GM19438 (cell line): Measurements from ENCODE around the gene CHMP1B.
"Not testable (repeated sequence)": the region's sequence is repeated elsewhere in the genome, so short reads cannot be mapped to it uniquely, and the experiment has no call there.

Experiments used
- ATAC-seq: cut with Tn5 transposase; IDR thresholded peaks from one replicate; pipeline ENCODE4 v1.9.1; 2021; ENCODE audit warnings: low read depth; ENCODE audit not compliant: unreplicated experiment

CHMP1B gene

GRCh38 chr18:11892438-11892837 is 41.2 kb downstream of the CHMP1B start:
- ATAC-seq, result not testable (repeated sequence)

DNA sequence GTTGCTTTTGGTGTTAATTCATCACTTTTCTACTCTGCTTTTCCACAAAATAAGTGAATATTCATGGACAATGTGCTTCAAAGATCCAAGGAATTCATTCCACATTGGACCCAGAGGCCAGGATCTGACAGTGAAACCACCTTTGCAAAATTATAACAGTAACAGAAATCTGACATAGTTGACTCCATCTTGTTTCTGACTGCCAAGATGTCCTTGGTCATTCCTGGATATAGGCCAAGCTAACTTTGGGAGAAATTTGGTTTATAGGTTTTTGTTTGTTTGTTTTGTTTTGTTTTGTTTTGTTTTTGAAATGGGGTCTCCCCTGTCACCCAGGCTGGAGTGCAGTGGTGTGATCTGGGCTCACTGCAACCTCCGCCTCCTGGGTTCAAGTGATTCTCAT is 46.6 kb downstream of the CHMP1B start:
- no peak for ATAC-seq

GRCh38 chr18:11899063-11899462 is 47.9 kb downstream of the CHMP1B start:
- ATAC-seq, result no peak

DNA sequence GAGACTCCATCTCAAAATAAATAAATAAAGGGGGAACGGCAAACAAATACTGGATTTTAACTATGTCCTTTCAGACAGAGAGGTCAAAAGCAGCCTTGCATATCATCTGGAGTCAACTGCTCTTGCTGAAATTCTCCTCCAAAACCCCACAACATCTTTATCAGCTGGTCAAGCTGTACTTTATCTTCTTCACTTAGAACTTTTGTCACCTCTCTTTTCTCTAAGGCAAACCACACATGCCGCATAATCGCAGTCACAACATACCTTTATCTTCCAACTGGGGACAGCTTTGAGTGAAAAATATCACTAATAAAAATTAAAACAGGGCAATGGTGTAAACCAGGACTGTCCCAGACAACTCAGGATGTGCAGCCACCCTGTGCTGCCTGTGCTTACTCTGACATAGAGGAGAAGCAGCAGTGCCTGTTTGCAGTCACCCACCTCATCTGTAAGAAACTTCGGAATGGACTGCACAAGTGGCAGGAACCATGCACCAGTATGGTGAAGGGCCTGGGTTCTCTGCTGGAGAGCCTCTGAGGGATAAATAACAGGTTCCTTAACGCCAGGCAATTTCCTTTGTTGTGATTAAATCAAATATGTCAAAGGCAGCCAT is 50.7 kb downstream of the CHMP1B start:
- ATAC-seq, result no peak

DNA sequence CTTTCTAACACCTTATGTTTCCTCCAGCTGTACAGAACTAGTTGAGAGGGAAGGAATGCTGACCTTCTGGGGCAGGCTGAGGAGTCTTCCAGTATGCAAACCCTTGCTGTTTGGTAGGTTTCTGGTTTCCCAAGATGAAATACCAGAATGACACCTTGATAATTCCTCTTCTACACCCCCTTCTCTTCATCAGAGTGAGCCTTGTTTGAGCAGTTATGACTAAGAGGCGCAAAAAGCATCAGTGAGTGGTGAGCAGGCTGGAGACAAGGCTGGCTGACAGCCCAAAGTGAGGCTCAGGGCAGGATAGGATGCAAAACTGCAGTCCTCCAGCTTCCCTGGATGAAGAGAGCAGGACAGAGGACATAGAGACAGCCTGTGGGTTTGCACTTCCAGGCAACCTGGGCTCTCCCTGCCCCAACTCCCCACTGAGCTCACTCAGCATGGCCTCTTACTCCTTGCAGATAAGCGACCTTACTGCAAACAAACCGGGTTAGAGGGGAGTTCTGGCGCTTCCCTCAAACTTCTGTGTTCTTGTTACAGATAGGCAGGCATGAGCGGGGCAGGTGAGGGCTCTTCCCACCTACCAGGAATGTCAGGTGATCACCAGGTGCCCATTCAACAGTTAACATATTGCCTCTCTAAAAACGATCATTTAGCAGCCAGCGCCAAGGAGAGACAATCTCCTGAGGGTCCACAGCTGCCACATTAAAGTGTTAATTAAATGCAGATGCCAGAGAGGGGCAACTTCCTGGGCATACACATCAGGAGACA is 51.5 kb downstream of the CHMP1B start:
- no peak for ATAC-seq
